Panc1 (cell line): ENCODE data around the gene OXTR. TPM values are rescaled to one million over a fixed set of nuclear protein-coding genes. Genes with fewer than 3 reads are reported as not detected.

Experiments
- ATAC-seq: fragments of 200-7000 bp; cut with Tn5 transposase; 2 replicates; pipeline ENCODE4 v1.9.1; 2020; ENCODE audit warnings: mild to moderate bottlenecking, moderate library complexity
- BruUV-seq: library from RNA; stranded (reverse); fragments of 400-500 nt; replicated peaks from 2 replicates; lab custom pipeline; 2021; lab: Mats Ljungman, UMichigan
- CTCF ChIA-PET: fragments of 300-600 bp; sonication (Branson Sonifier 250); formaldehyde crosslinking; loops from one replicate; lab custom pipeline; 2022; ENCODE audit warnings: antibody characterized with exemption; lab: Charles Lee
- POLR2A ChIA-PET: fragments of 300-600 bp; sonication (Branson Sonifier 250); formaldehyde crosslinking; loops from one replicate; lab custom pipeline; 2022; ENCODE audit warnings: antibody characterized with exemption; lab: Charles Lee
- DNase-seq: peaks from one replicate; pipeline ENCODE4 v3.0.0-alpha.2; 2010; ENCODE audit warnings: low read depth, low spot score
- H3K27ac ChIP-seq: 2 replicates; pipeline ENCODE4 v1.5.1; 2011; ENCODE audit warnings: mild to moderate bottlenecking, low read length, inconsistent platforms
- H3K27me3 ChIP-seq: fragments of 200-500 bp; sonication (Bioruptor generic); 2 replicates; pipeline ENCODE4 v1.6.0; 2014; ENCODE audit warnings: low read length, inconsistent platforms; ENCODE audit not compliant: control insufficient read depth, insufficient read depth
- H3K36me3 ChIP-seq: fragments of 200-500 bp; sonication (Bioruptor generic); 2 replicates; pipeline ENCODE4 v1.5.1; 2014; ENCODE audit warnings: inconsistent platforms, mild to moderate bottlenecking, low read length, moderate library complexity; ENCODE audit not compliant: control insufficient read depth, insufficient read depth
- H3K4me1 ChIP-seq: 2 replicates; pipeline ENCODE4 v1.5.1; 2011; ENCODE audit warnings: inconsistent platforms, mild to moderate bottlenecking, low read length, moderate library complexity; ENCODE audit not compliant: control insufficient read depth, insufficient read depth
- H3K4me3 ChIP-seq, 2 experiments: 2 replicates each; pipeline ENCODE4 v1.5.1; 2011 to 2012; ENCODE audit warnings: low read depth in 2 of 2, low read length in 2 of 2, mild to moderate bottlenecking in 2 of 2, inconsistent platforms in 1 of 2, moderate library complexity in 1 of 2
- H3K9me3 ChIP-seq: fragments of 200-500 bp; sonication (Bioruptor generic); 2 replicates; pipeline ENCODE4 v1.5.1; 2014; ENCODE audit warnings: low read depth, mild to moderate bottlenecking, inconsistent platforms, low read length, moderate library complexity; ENCODE audit not compliant: control insufficient read depth, insufficient read depth
- CTCF ChIP-seq: fragments of 450-650 bp; IDR thresholded peaks from 2 replicates; pipeline ENCODE4 v1.5.1; 2017; ENCODE audit warnings: mild to moderate bottlenecking
- POLR2AphosphoS5 ChIP-seq: IDR thresholded peaks from 2 replicates; pipeline ENCODE4 v1.6.1; 2012; ENCODE audit warnings: mild to moderate bottlenecking, low read depth, low read length, moderate library complexity
- REST ChIP-seq, 2 experiments: IDR thresholded peaks; 2 replicates each; pipeline ENCODE4 v1.6.1; 2011 to 2012; ENCODE audit warnings: low read depth in 2 of 2, control low read depth in 1 of 2, low read length in 1 of 2, mild to moderate bottlenecking in 1 of 2, moderate library complexity in 1 of 2; ENCODE audit not compliant: insufficient read depth in 1 of 2
- SIN3A ChIP-seq: IDR thresholded peaks from 2 replicates; pipeline ENCODE4 v1.6.1; 2012; ENCODE audit warnings: low read depth, mild to moderate bottlenecking, low read length, moderate library complexity, borderline replicate concordance; ENCODE audit not compliant: insufficient read depth
- TCF7L2 ChIP-seq: IDR thresholded peaks from 2 replicates; pipeline ENCODE4 v1.6.1; 2011; ENCODE audit warnings: mild to moderate bottlenecking, low read depth, low read length, inconsistent platforms
- in situ Hi-C: cut with HindIII; loops from 2 replicates; pipeline ENCODE4 v1.10.0; 2016; ENCODE audit warnings: low sequenced_read_pairs, low pct_unique_long_range_greater_than_20kb
- intact Hi-C: fragments of 100-400 bp; cut with micrococcal nuclease; formaldehyde crosslinking; loops from one replicate; pipeline ENCODE4 v1.10.0; 2022; ENCODE audit not compliant: unreplicated experiment
- total RNA-seq: library from RNA; stranded (reverse); gene quantifications from one replicate; pipeline ENCODE4 v1.2.1, GENCODE V29; 2021; ENCODE audit not compliant: unreplicated experiment

The OXTR gene
- total RNA-seq, 1 experiment from 2014 or later: 2.7 TPM

- Histone ChIP-seq H3K36me3 (no peaks in the 10 kb centered on the region), H3K4me3 (no peak overlapping the region), H3K27ac (no peak overlapping the region), H3K9me3 (no peaks in the 10 kb centered on the region), H3K4me1 (no peaks in the 10 kb centered on the region), H3K27me3 (no peaks in the 10 kb centered on the region)
- no TSS peak for BruUV-seq
- ChIA-PET CTCF (no interaction called here), POLR2A (no interaction called here)
- no peak for TF ChIP-seq CTCF
- TF ChIP-seq REST (IDR thresholded peaks at IDR 0.05; ENCODE audit: insufficient read depth in 1 of 2, low read depth in 2 of 2, low read length in 1 of 2): no peak
- intact Hi-C loops (no loop called here), in situ Hi-C loops (no loop called here)
- DNase-seq: no peak
- ATAC-seq: no peak
These were observed 60.1 kb downstream of the OXTR start for GRCh38 chr3:8709287-8709686.

- no peaks in the 10 kb centered on the region for H3K36me3 ChIP-seq
- no peak overlapping the region for H3K4me3 ChIP-seq
- in situ Hi-C loops (no loop called here), intact Hi-C loops (no loop called here)
- ATAC-seq: no peak
- H3K4me1 ChIP-seq: no peaks in the 10 kb centered on the region
- H3K27me3 ChIP-seq: no peaks in the 10 kb centered on the region
- no TSS peak for BruUV-seq
- POLR2A ChIA-PET: no interaction called here
- CTCF ChIA-PET: no interaction called here
- TF ChIP-seq POLR2AphosphoS5 (no peak), TCF7L2 (no peak), SIN3A (no peak), CTCF (no peak), REST (IDR thresholded peaks at IDR 0.05; ENCODE audit: insufficient read depth in 1 of 2, low read depth in 2 of 2, low read length in 1 of 2) (no peak)
- no peak for DNase-seq
- H3K27ac ChIP-seq: no peak overlapping the region
- H3K9me3 ChIP-seq: no peaks in the 10 kb centered on the region
These were observed 63.8 kb downstream of the OXTR start for GRCh38 chr3:8705575-8705974.
